ENCODE results near the gene DCLK1. TPM values are rescaled to one million over a fixed set of nuclear protein-coding genes. Genes with fewer than 3 reads are reported as not detected.
"Not testable (repeated sequence)": the region's sequence is repeated elsewhere in the genome, so short reads cannot be mapped to it uniquely, and the experiment has no call there.

The DCLK1 gene
- total and polyA plus RNA-seq, 2 experiments from 2014 or later: 0.48 to 0.65 TPM

- H3K27ac ChIP-seq: no peak overlapping the region
- H3K27me3 ChIP-seq (replicated peaks; ENCODE audit: insufficient read depth): no peaks in the 10 kb centered on the region
- DNase-seq: no peak
- no peak overlapping the region for H3K9ac ChIP-seq
- in situ Hi-C loops (cut with MboI): loop anchor here (25.0 kb wide), 1 partner anchor 402 kb away; no protein-coding TSS in a partner anchor
- H3K4me3 ChIP-seq: no peak overlapping the region
- peaks cover 6% of the 10 kb centered on the region for H3K4me1 ChIP-seq (ENCODE audit: insufficient read depth)
- H2AFZ ChIP-seq: no peak overlapping the region
- H3K4me2 ChIP-seq (ENCODE audit: unreplicated experiment): no peak overlapping the region
- H3K9me2 ChIP-seq (ENCODE audit: insufficient read depth): no peaks in the 10 kb centered on the region
- no peaks in the 10 kb centered on the region for H4K20me1 ChIP-seq (ENCODE audit: insufficient read depth)
- TF ChIP-seq EZH2 (IDR thresholded peaks at IDR 0.05; ENCODE audit: insufficient read depth, poor library complexity, severe bottlenecking): no peak
- no peak for TF ChIP-seq EZH2phosphoT487 (IDR thresholded peaks at IDR 0.05; ENCODE audit: insufficient read depth, low read depth)
- peaks cover 1% of the 10 kb centered on the region; the same call in 1 of the 2 replicates for H3F3A ChIP-seq (ENCODE audit: insufficient read depth)
- no peaks in the 10 kb centered on the region for H3K79me2 ChIP-seq (ENCODE audit: insufficient read depth)
- H3K9me3 ChIP-seq (ENCODE audit: low read depth): no peaks in the 10 kb centered on the region
- no peaks in the 10 kb centered on the region for H3K36me3 ChIP-seq (ENCODE audit: low read depth)
- WGBS, 2 experiments (ENCODE audit: low coverage in 1 of 2, low lambda C conversion rate in 2 of 2, missing lambda C conversion rate in 2 of 2): 77 to 79% methylated on average over 10 of the region's 10 CpGs
These were observed 146.3 kb downstream of the DCLK1 start for GRCh38 chr13:35984776-35985453.

GRCh38 chr13:35984287-35984686 lies 146.9 kb downstream of the DCLK1 start:
- H3K9ac ChIP-seq: no peak overlapping the region
- no peak overlapping the region for H3K4me2 ChIP-seq (ENCODE audit: unreplicated experiment)
- in situ Hi-C loops (cut with MboI): loop anchor here (25.0 kb wide), 1 partner anchor 403 kb away; no protein-coding TSS in a partner anchor
- no peak overlapping the region for H3K27ac ChIP-seq
- TF ChIP-seq EZH2phosphoT487 (IDR thresholded peaks at IDR 0.05; ENCODE audit: insufficient read depth, low read depth) (no peak), EZH2 (IDR thresholded peaks at IDR 0.05; ENCODE audit: insufficient read depth, poor library complexity, severe bottlenecking) (no peak)
- H3K9me3 ChIP-seq (ENCODE audit: low read depth): no peaks in the 10 kb centered on the region
- no peaks in the 10 kb centered on the region for H4K20me1 ChIP-seq (ENCODE audit: insufficient read depth)
- H3F3A ChIP-seq (ENCODE audit: insufficient read depth): peaks cover 4% of the 10 kb centered on the region
- WGBS, 2 experiments (ENCODE audit: low coverage in 1 of 2, low lambda C conversion rate in 2 of 2, missing lambda C conversion rate in 2 of 2): 78 to 82% methylated on average over 3 of the region's 3 CpGs
- no peak overlapping the region for H3K4me3 ChIP-seq
- DNase-seq: no peak
- H3K36me3 ChIP-seq (ENCODE audit: low read depth): no peaks in the 10 kb centered on the region
- no peak overlapping the region for H2AFZ ChIP-seq
- no peaks in the 10 kb centered on the region for H3K27me3 ChIP-seq (replicated peaks; ENCODE audit: insufficient read depth)
- H3K4me1 ChIP-seq (ENCODE audit: insufficient read depth): peaks cover 13% of the 10 kb centered on the region
- H3K79me2 ChIP-seq (ENCODE audit: insufficient read depth): no peaks in the 10 kb centered on the region
- H3K9me2 ChIP-seq (ENCODE audit: insufficient read depth): no peaks in the 10 kb centered on the region

- 37 to 44% methylated on average over 1 of the region's 1 CpG for WGBS, 2 experiments (ENCODE audit: low coverage in 1 of 2, low lambda C conversion rate in 2 of 2, missing lambda C conversion rate in 2 of 2)
- not testable (repeated sequence) for H3K9me3 ChIP-seq (ENCODE audit: low read depth); H3K4me3 ChIP-seq; H2AFZ ChIP-seq; H3K27ac ChIP-seq; H3K79me2 ChIP-seq (ENCODE audit: insufficient read depth); H3K4me2 ChIP-seq (ENCODE audit: unreplicated experiment); H3K27me3 ChIP-seq (replicated peaks; ENCODE audit: insufficient read depth); H3F3A ChIP-seq (ENCODE audit: insufficient read depth); H3K36me3 ChIP-seq (ENCODE audit: low read depth); DNase-seq; H3K9me2 ChIP-seq (ENCODE audit: insufficient read depth); H4K20me1 ChIP-seq (ENCODE audit: insufficient read depth); H3K9ac ChIP-seq
- in situ Hi-C loops (cut with MboI): loop anchor here (25.0 kb wide), 1 partner anchor 404 kb away; no protein-coding TSS in a partner anchor
- peaks cover 18% of the 10 kb centered on the region for H3K4me1 ChIP-seq (ENCODE audit: insufficient read depth)
These were observed 147.5 kb downstream of the DCLK1 start for GRCh38 chr13:35983703-35984102.

- H3K4me3 ChIP-seq: no peak overlapping the region
- DNase-seq: no peak
- peaks cover 17% of the 10 kb centered on the region for H3K4me1 ChIP-seq (ENCODE audit: insufficient read depth)
- no peak overlapping the region for H3K9ac ChIP-seq
- no peaks in the 10 kb centered on the region for H3K9me3 ChIP-seq (ENCODE audit: low read depth)
- in situ Hi-C loops (cut with MboI): loop anchor here (25.0 kb wide), 1 partner anchor 404 kb away; no protein-coding TSS in a partner anchor
- no peaks in the 10 kb centered on the region for H3K79me2 ChIP-seq (ENCODE audit: insufficient read depth)
- H4K20me1 ChIP-seq (ENCODE audit: insufficient read depth): no peaks in the 10 kb centered on the region
- no peaks in the 10 kb centered on the region for H3K36me3 ChIP-seq (ENCODE audit: low read depth)
- no peaks in the 10 kb centered on the region for H3K9me2 ChIP-seq (ENCODE audit: insufficient read depth)
- H2AFZ ChIP-seq: no peak overlapping the region
- no peak overlapping the region for H3K27ac ChIP-seq
- WGBS, 2 experiments (ENCODE audit: low coverage in 1 of 2, low lambda C conversion rate in 2 of 2, missing lambda C conversion rate in 2 of 2): 95 to 100% methylated on average over 1 of the region's 1 CpG
- H3F3A ChIP-seq (ENCODE audit: insufficient read depth): peaks cover 12% of the 10 kb centered on the region
- no peak overlapping the region for H3K4me2 ChIP-seq (ENCODE audit: unreplicated experiment)
- no peaks in the 10 kb centered on the region for H3K27me3 ChIP-seq (replicated peaks; ENCODE audit: insufficient read depth)
- no peak for TF ChIP-seq EZH2phosphoT487 (IDR thresholded peaks at IDR 0.05; ENCODE audit: insufficient read depth, low read depth)
- no peak for TF ChIP-seq EZH2 (IDR thresholded peaks at IDR 0.05; ENCODE audit: insufficient read depth, poor library complexity, severe bottlenecking)
These were observed 148.0 kb downstream of the DCLK1 start for GRCh38 chr13:35983206-35983605.
